PFSK-1 (cell line): ENCODE measurements around the gene SMIM30. TPM values are rescaled to one million over a fixed set of nuclear protein-coding genes. Genes with fewer than 3 reads are reported as not detected.

Experiments
- FOXP2 ChIP-seq: optimal IDR thresholded peaks from 2 replicates; pipeline ENCODE3; 2011; ENCODE audit warnings: borderline replicate concordance, control low read depth, inconsistent platforms; ENCODE audit not compliant: insufficient read depth; ENCODE audit errors: extremely low read length, extremely low read depth
- POLR2AphosphoS5 ChIP-seq: IDR thresholded peaks from 2 replicates; pipeline ENCODE4 v1.6.1; 2012; ENCODE audit warnings: low read depth, mild to moderate bottlenecking, control low read depth, low read length, moderate library complexity
- SIN3A ChIP-seq: IDR thresholded peaks from 2 replicates; pipeline ENCODE4 v1.6.1; 2012; ENCODE audit warnings: mild to moderate bottlenecking, low read length, moderate library complexity, borderline replicate concordance; ENCODE audit not compliant: insufficient read depth
- TAF1 ChIP-seq: IDR thresholded peaks from 2 replicates; pipeline ENCODE4 v1.6.1; 2012; ENCODE audit warnings: low read length, control low read depth, borderline replicate concordance; ENCODE audit not compliant: insufficient read depth
- polyA plus RNA-seq: library from polyadenylated mRNA; unstranded; fragments of >200 nt; gene quantifications from one replicate; pipeline ENCODE4 v1.2.1, GENCODE V29; 2012; ENCODE audit warnings: low read depth, missing spikeins; ENCODE audit not compliant: insufficient read length
- TF ChIP-seq, protein P1 (sequence below), 2 experiments: IDR thresholded peaks; 2 replicates each; pipeline versions ENCODE4 v1.6.1 to v1.8.0; 2011 to 2012; ENCODE audit warnings: low read depth in 2 of 2, low read length in 2 of 2, control low read depth in 1 of 2, inconsistent platforms in 1 of 2, mild to moderate bottlenecking in 1 of 2, moderate library complexity in 1 of 2; ENCODE audit not compliant: insufficient read depth in 1 of 2

The SMIM30 gene, protein sequence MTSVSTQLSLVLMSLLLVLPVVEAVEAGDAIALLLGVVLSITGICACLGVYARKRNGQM
- 7.4 TPM for polyA plus RNA-seq

DNA sequence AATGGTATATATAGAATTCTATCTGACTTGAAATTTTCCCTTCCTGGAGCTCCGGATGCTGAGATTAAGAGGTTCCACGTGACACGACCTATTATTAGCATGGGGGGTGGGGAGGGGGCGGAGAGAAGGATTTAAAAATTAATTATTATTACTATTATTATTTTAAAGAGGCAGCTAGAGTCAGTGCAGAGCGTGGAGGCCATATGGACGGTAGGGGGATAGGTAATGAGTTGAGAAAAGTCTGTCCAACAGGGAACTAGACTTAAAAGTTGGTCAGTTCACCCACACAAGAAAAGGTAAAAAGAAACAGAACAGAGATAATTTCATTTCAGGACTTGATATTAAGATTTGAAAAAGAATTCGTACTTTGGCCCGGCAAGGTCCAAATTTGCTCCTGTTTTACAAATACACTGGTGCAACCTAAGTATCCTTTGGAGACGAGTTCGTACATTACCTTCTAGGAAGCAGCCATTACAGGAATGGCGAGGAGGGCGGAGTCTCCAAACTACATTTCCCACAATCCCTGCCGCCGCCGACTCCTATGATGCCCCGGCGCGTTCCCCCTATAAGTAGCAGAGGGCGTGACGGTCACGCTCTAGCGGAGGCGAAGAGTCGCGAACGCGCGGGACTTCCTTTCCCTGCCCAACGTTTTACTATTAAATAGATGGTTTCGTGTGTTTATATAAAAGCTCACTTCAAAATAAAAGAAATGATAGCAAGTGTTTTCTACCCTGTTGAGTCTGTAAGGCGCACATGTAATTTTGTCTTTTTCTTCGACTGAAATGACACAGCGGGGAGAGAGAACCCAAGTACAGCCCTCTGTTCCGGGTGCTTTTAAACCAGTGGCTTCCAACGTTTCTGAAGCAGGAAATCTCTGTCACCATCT is at the start of gene SMIM30:
Gene SMIM30 (minus strand): TSS at position 481 of the 886 bp plus-strand sequence. CDS start 976 bp downstream, outside the sequence.
- peak; percentile 96 for TF ChIP-seq TAF1
- peak; percentile 79; the same call in 1 of the 2 replicates for TF ChIP-seq POLR2AphosphoS5
- TF ChIP-seq, protein P1, sequence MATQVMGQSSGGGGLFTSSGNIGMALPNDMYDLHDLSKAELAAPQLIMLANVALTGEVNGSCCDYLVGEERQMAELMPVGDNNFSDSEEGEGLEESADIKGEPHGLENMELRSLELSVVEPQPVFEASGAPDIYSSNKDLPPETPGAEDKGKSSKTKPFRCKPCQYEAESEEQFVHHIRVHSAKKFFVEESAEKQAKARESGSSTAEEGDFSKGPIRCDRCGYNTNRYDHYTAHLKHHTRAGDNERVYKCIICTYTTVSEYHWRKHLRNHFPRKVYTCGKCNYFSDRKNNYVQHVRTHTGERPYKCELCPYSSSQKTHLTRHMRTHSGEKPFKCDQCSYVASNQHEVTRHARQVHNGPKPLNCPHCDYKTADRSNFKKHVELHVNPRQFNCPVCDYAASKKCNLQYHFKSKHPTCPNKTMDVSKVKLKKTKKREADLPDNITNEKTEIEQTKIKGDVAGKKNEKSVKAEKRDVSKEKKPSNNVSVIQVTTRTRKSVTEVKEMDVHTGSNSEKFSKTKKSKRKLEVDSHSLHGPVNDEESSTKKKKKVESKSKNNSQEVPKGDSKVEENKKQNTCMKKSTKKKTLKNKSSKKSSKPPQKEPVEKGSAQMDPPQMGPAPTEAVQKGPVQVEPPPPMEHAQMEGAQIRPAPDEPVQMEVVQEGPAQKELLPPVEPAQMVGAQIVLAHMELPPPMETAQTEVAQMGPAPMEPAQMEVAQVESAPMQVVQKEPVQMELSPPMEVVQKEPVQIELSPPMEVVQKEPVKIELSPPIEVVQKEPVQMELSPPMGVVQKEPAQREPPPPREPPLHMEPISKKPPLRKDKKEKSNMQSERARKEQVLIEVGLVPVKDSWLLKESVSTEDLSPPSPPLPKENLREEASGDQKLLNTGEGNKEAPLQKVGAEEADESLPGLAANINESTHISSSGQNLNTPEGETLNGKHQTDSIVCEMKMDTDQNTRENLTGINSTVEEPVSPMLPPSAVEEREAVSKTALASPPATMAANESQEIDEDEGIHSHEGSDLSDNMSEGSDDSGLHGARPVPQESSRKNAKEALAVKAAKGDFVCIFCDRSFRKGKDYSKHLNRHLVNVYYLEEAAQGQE (IDR thresholded peaks at IDR 0.05; ENCODE audit: insufficient read depth in 1 of 2, low read depth in 2 of 2, low read length in 2 of 2): no peak
- TF ChIP-seq SIN3A: 0 out of 2 replicates have a peak, but pooled peaks have one; percentile 13
- TF ChIP-seq FOXP2: no peak

DNA sequence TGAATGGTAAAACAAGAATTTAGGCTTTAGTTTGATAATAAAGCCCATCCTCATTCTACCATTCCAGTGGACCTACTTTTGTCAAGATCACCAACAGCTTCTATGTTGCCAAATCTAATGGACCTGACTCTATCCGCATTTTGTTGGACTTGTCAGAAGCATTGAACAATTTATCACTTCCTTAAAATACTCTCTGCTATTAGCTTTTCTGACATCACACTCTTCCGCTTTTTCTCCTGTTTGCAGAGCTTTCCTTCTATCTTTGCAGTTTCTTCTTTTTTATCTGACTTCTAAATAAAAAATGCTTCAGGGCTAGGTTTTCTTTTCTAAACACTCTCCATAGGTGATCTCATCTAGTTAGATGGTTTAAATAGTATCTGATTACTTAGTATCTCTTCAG is 42.7 kb upstream of the SMIM30 start:
- no peak for TF ChIP-seq SIN3A
- no peak for TF ChIP-seq FOXP2
- no peak for TF ChIP-seq POLR2AphosphoS5
- TF ChIP-seq, protein P1 (IDR thresholded peaks at IDR 0.05; ENCODE audit: insufficient read depth in 1 of 2, low read depth in 2 of 2, low read length in 2 of 2): no peak
- TF ChIP-seq TAF1: no peak

DNA sequence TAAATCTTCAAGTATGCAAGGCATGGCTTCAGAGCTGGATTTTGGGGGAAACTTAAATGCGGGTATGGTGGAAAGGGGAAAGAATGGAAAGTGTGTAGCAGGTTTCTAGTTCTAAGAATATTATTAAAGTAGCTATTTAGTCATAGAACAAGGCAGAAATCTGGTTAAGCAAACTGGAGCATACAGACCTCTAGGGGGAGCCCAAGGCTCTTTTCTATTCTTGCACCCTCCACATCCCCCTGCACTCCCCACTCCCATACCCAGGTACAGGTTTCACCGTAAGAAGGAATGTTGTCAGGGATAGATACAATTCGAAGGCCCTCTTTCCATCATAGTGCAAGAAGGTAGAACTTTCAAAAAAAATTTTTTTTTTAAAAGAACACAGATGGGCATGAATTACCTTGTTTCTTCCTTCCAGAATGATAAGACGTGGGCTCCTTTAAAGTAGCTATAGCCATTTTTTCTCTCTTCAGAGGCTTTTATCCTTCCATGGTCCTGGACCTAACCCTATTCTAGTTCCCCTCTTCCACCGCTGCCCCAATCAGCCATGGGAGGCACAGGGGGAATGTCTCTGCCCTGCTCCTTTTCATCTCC is 41.5 kb upstream of the SMIM30 start:
- no peak for TF ChIP-seq SIN3A
- no peak for TF ChIP-seq FOXP2
- no peak for TF ChIP-seq TAF1
- TF ChIP-seq, protein P1 (IDR thresholded peaks at IDR 0.05; ENCODE audit: insufficient read depth in 1 of 2, low read depth in 2 of 2, low read length in 2 of 2): no peak

DNA sequence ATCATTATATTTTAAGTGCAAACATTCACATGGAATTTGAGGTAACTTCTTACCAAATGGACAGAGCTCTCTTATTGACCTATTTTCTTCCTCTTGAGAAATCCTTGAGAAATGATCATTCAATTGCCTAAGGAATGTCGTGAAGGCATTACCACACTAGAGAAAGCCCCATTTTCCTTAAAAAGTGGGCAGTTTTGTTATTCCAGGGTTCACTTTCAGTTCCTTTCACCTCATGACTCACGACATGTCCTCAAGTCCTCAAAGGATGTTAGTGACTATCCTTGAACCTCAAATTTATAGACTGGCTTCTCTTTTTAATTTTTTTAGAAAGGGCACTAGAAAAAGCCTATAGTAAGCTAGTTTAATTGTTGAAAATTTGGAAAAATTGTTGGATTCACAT is 40.4 kb upstream of the SMIM30 start:
- TF ChIP-seq SIN3A (no peak), FOXP2 (no peak), POLR2AphosphoS5 (no peak), TAF1 (no peak)
- TF ChIP-seq, protein P1 (IDR thresholded peaks at IDR 0.05; ENCODE audit: insufficient read depth in 1 of 2, low read depth in 2 of 2, low read length in 2 of 2): no peak
